Smooth muscle cell (in vitro differentiated cells): ENCODE results near the gene AKAP4. TPM values are rescaled to one million over a fixed set of nuclear protein-coding genes. Genes with fewer than 3 reads are reported as not detected.

Experiments
- DNase-seq: peaks from one replicate; lab custom pipeline; 2025; ENCODE audit not compliant: unreplicated experiment; lab: John Stamatoyannopoulos, UW
- H2AFZ ChIP-seq: fragments of 200-600 bp; sonication (generic); 2 replicates; pipeline ENCODE4 v1.6.0; 2016; ENCODE audit warnings: antibody characterized with exemption, low read depth, mild to moderate bottlenecking
- H3F3A ChIP-seq: fragments of 200-600 bp; sonication (generic); 2 replicates; pipeline ENCODE4 v1.6.0; 2017; ENCODE audit warnings: antibody characterized with exemption, low read depth
- H3K27ac ChIP-seq: fragments of 200-600 bp; sonication (generic); 2 replicates; pipeline ENCODE4 v1.5.1; 2016; ENCODE audit warnings: low read depth, mild to moderate bottlenecking
- H3K27me3 ChIP-seq: fragments of 200-600 bp; sonication (generic); 2 replicates; pipeline ENCODE4 v1.6.1; 2016; ENCODE audit warnings: low read depth, mild to moderate bottlenecking
- H3K36me3 ChIP-seq: fragments of 200-600 bp; sonication (generic); 2 replicates; pipeline ENCODE4 v1.5.1; 2016; ENCODE audit warnings: low read depth
- H3K4me1 ChIP-seq: fragments of 200-600 bp; sonication (generic); 2 replicates; pipeline ENCODE4 v1.5.1; 2016; ENCODE audit warnings: low read depth
- H3K4me2 ChIP-seq: fragments of 200-600 bp; sonication (generic); 2 replicates; pipeline ENCODE4 v1.6.0; 2016; ENCODE audit warnings: mild to moderate bottlenecking
- H3K4me3 ChIP-seq: fragments of 200-600 bp; sonication (generic); 2 replicates; pipeline ENCODE4 v1.5.1; 2016; ENCODE audit warnings: mild to moderate bottlenecking
- H3K79me2 ChIP-seq: fragments of 200-600 bp; sonication (generic); 2 replicates; pipeline ENCODE4 v1.6.0; 2016; ENCODE audit warnings: low read depth, mild to moderate bottlenecking
- H3K9ac ChIP-seq: fragments of 200-600 bp; sonication (generic); 2 replicates; pipeline ENCODE4 v1.6.0; 2016; ENCODE audit warnings: low read depth
- H3K9me3 ChIP-seq: fragments of 200-600 bp; sonication (generic); replicated peaks from 2 replicates; pipeline ENCODE4 v1.5.1; 2016; ENCODE audit warnings: low read depth
- H4K20me1 ChIP-seq: fragments of 200-600 bp; sonication (generic); 2 replicates; pipeline ENCODE4 v1.6.0; 2016; ENCODE audit warnings: low read depth
- CTCF ChIP-seq: fragments of 200-600 bp; sonication (generic); IDR thresholded peaks from 2 replicates; pipeline ENCODE4 v1.5.1; 2017; ENCODE audit warnings: borderline replicate concordance, mild to moderate bottlenecking, antibody characterized with exemption; ENCODE audit not compliant: insufficient read depth, poor library complexity, severe bottlenecking
- WGBS: methylation state at CpG from one replicate; pipeline ENCODE4 v1.1.7; 2016; ENCODE audit warnings: low lambda C conversion rate; 5-methylcytosine and 5-hydroxymethylcytosine counted together
- polyA plus RNA-seq: library from polyadenylated mRNA; unstranded; fragments of >200 nt; fragmentation: Nextera tagmentation; extraction: Ambion mirVana; gene quantifications from 2 replicates; pipeline ENCODE4 v1.2.1, GENCODE V29; 2016
- total RNA-seq: library from RNA; depleted of rRNA; stranded (reverse); fragments of >200 nt; gene quantifications from 2 replicates; pipeline ENCODE4 v1.2.3, GENCODE V29; 2014

AKAP4 gene
- total and polyA plus RNA-seq, 2 experiments from 2014 or later: not detected

- Histone ChIP-seq H3K36me3 (no peaks in the 10 kb centered on the region), H3K79me2 (no peaks in the 10 kb centered on the region), H3K4me1 (no peaks in the 10 kb centered on the region), H3K27ac (peak overlapping the region; percentile 47), H3K9me3 (no peaks in the 10 kb centered on the region), H3K27me3 (no peaks in the 10 kb centered on the region), H3K4me3 (no peak overlapping the region), H3K4me2 (no peak overlapping the region), H3K9ac (peak overlapping the region; percentile 5), H2AFZ (no peak overlapping the region), H3F3A (no peaks in the 10 kb centered on the region), H4K20me1 (no peaks in the 10 kb centered on the region)
- DNase-seq: no peak
- TF ChIP-seq CTCF: no peak
- WGBS: 57% methylated on average over 3 of the region's 3 CpGs
Observed at GRCh38 chrX:50202539-50202938, 1.7 kb upstream of the AKAP4 start.

- no peak for DNase-seq
- no peak overlapping the region for H3K27ac ChIP-seq
- no peaks in the 10 kb centered on the region for H3K4me1 ChIP-seq
- TF ChIP-seq CTCF: no peak
- no peaks in the 10 kb centered on the region for H3K27me3 ChIP-seq
- H3K9me3 ChIP-seq: no peaks in the 10 kb centered on the region
- H3K9ac ChIP-seq: no peak overlapping the region
- no peaks in the 10 kb centered on the region for H3F3A ChIP-seq
- H2AFZ ChIP-seq: no peak overlapping the region
- H3K4me2 ChIP-seq: no peak overlapping the region
- no peak overlapping the region for H3K4me3 ChIP-seq
- no peaks in the 10 kb centered on the region for H3K36me3 ChIP-seq
- H3K79me2 ChIP-seq: no peaks in the 10 kb centered on the region
- WGBS: 63% methylated on average over 4 of the region's 4 CpGs
- H4K20me1 ChIP-seq: no peaks in the 10 kb centered on the region
Observed at GRCh38 chrX:50198348-50198747, 2.5 kb downstream of the AKAP4 start.

- no peak overlapping the region for H3K27ac ChIP-seq
- H3K4me3 ChIP-seq: no peak overlapping the region
Observed at GRCh38 chrX:50188859-50189600, 11.8 kb downstream of the AKAP4 start.

More at GRCh38 chrX:50188859-50189600, 11.8 kb downstream of the AKAP4 start:
- Histone ChIP-seq H3K4me2 (no peak overlapping the region), H3K27me3 (no peaks in the 10 kb centered on the region), H3K9me3 (no peaks in the 10 kb centered on the region), H2AFZ (peak overlapping the region; percentile 49), H3K79me2 (no peaks in the 10 kb centered on the region), H3K36me3 (no peaks in the 10 kb centered on the region), H3F3A (no peaks in the 10 kb centered on the region), H4K20me1 (no peaks in the 10 kb centered on the region), H3K9ac (no peak overlapping the region), H3K4me1 (no peaks in the 10 kb centered on the region)
- WGBS: 41% methylated on average over 9 of the region's 9 CpGs
- DNase-seq: no peak
- TF ChIP-seq CTCF: no peak
